ENCODE data around the gene STIM2. TPM values are rescaled to one million over a fixed set of nuclear protein-coding genes. Genes with fewer than 3 reads are reported as not detected.

The STIM2 gene
- total RNA-seq, 4 donors from 2014 or later, result 3.9 to 7.6 (median 4.9) TPM

GRCh38 chr4:27003642-27004113, 143.0 kb downstream of the STIM2 start:
- in situ Hi-C loops (cut with MboI; ENCODE audit: low sequenced_read_pairs in 4 of 4), result loop anchor here (10.0 to 25.0 kb wide), 5 partner anchors 216 to 1016 kb away; no protein-coding TSS in a partner anchor
- Histone ChIP-seq H3K36me3 (no peaks in the 10 kb centered on the region), H3K27ac (no peak overlapping the region), H3K4me3 (no peak overlapping the region), H3K27me3 (no peaks in the 10 kb centered on the region), H3K9me3 (no peaks in the 10 kb centered on the region), H3K4me1 (peaks cover 0 to 5% of the 10 kb centered on the region in 2 donors)
- TF ChIP-seq POLR2A (IDR thresholded peaks at IDR 0.05) (no peak), CTCF (IDR thresholded peaks at IDR 0.05 in 4 of 5, conservative IDR thresholded peaks at IDR 0.05 in 1 of 5) (no peak)
- intact Hi-C loops (cut with DNase I; ENCODE audit: low total_unique reads), result loop anchor here (5.0 to 10.0 kb wide), 2 partner anchors 141 to 419 kb away; partner anchors contain the start of genes STIM2 and TBC1D19
- no peak for DNase-seq
- ATAC-seq, result no peak

DNA sequence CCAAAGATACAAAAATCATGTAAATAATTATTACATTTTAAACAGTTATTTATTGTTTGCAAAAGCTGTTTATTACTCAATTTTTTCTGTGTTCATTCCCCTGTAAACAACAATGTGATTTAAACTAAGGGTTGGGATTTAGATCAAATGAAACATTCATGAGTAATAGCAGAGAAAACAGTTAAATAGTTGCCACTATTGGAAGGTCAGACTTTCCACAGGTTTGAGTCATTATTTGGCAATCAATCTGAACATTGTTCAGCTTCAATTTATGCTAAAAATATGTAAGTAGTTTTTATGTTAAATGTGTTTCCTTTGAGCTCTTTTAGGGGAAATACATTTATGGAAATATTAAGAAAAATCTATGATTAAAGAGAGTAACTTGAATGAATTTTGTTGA, 144.9 kb downstream of the STIM2 start:
- Histone ChIP-seq H3K36me3 (no peaks in the 10 kb centered on the region), H3K27ac (no peak overlapping the region), H3K4me3 (no peak overlapping the region), H3K9me3 (no peaks in the 10 kb centered on the region), H3K4me1 (peaks cover 1% of the 10 kb centered on the region in 2 donors), H3K27me3 (no peaks in the 10 kb centered on the region)
- DNase-seq (no peak), ATAC-seq (no peak)
- in situ Hi-C loops (cut with MboI; ENCODE audit: low sequenced_read_pairs in 4 of 4) (loop anchor here (5.0 to 25.0 kb wide), 6 partner anchors 218 to 1018 kb away; no protein-coding TSS in a partner anchor), intact Hi-C loops (cut with DNase I; ENCODE audit: low total_unique reads) (loop anchor here (5.0 to 10.0 kb wide), 3 partner anchors 218 to 1018 kb away; partner anchors contain the start of gene TBC1D19)
- TF ChIP-seq CTCF (IDR thresholded peaks at IDR 0.05 in 4 of 5, conservative IDR thresholded peaks at IDR 0.05 in 1 of 5) (no peak), POLR2A (IDR thresholded peaks at IDR 0.05) (no peak)

- no peak for ATAC-seq
These were observed 145.4 kb downstream of the STIM2 start for GRCh38 chr4:27005905-27006590.

DNA sequence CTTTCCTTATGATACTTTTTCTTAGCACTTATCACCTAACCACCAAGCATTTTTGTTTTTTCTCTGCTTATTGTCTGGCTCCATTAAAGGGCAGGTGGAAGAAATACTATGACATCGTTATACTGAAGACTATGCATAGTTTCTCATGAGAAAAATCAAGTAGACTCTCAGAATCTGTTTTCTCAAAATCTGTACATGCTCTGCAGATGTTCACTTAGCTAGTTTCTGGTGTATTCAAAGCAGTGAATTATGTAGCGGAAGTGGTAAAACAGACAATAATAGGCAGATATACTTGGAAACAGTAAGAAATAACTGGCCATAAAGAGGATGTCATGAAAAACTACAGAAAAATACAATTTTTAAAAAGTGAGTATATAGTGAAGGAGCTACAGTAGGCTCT, 146.0 kb downstream of the STIM2 start:
- no peak for ATAC-seq
- no peak for DNase-seq
- Histone ChIP-seq H3K4me3 (no peak overlapping the region), H3K9me3 (no peaks in the 10 kb centered on the region), H3K27me3 (no peaks in the 10 kb centered on the region), H3K36me3 (no peaks in the 10 kb centered on the region), H3K4me1 (peaks cover 3 to 6% of the 10 kb centered on the region in 2 donors), H3K27ac (no peak overlapping the region)
- in situ Hi-C loops (cut with MboI; ENCODE audit: low sequenced_read_pairs in 4 of 4), result loop anchor here (5.0 to 25.0 kb wide), 6 partner anchors 219 to 1019 kb away; no protein-coding TSS in a partner anchor
- intact Hi-C loops (cut with DNase I; ENCODE audit: low total_unique reads), result loop anchor here (5.0 to 10.0 kb wide), 3 partner anchors 219 to 1019 kb away; partner anchors contain the start of gene TBC1D19
- TF ChIP-seq CTCF (IDR thresholded peaks at IDR 0.05 in 4 of 5, conservative IDR thresholded peaks at IDR 0.05 in 1 of 5), result no peak
- TF ChIP-seq POLR2A (IDR thresholded peaks at IDR 0.05), result no peak

More at GRCh38 chr4:27005905-27006590, 145.4 kb downstream of the STIM2 start:
- no peaks in the 10 kb centered on the region for H3K9me3 ChIP-seq
- in situ Hi-C loops (cut with MboI; ENCODE audit: low sequenced_read_pairs in 4 of 4) (loop anchor here (5.0 to 25.0 kb wide), 6 partner anchors 219 to 1019 kb away; no protein-coding TSS in a partner anchor), intact Hi-C loops (cut with DNase I; ENCODE audit: low total_unique reads) (loop anchor here (5.0 to 10.0 kb wide), 3 partner anchors 219 to 1019 kb away; partner anchors contain the start of gene TBC1D19)
- H3K27ac ChIP-seq, result no peak overlapping the region
- H3K4me3 ChIP-seq, result no peak overlapping the region
- H3K36me3 ChIP-seq, result no peaks in the 10 kb centered on the region
- no peak for TF ChIP-seq CTCF (IDR thresholded peaks at IDR 0.05 in 4 of 5, conservative IDR thresholded peaks at IDR 0.05 in 1 of 5)
- no peak for TF ChIP-seq POLR2A (IDR thresholded peaks at IDR 0.05)
- no peaks in the 10 kb centered on the region for H3K27me3 ChIP-seq
- peaks cover 3 to 4% of the 10 kb centered on the region in 2 donors for H3K4me1 ChIP-seq
- DNase-seq, result no peak

All from gastrocnemius medialis (tissue), 4 donors.